CD4-positive, alpha-beta memory T cell (primary cell): Measurements from ENCODE around the gene ARAP2. TPM values are rescaled to one million over a fixed set of nuclear protein-coding genes. Genes with fewer than 3 reads are reported as not detected.

Source experiments
- CTCF ChIA-PET: fragments of 350-600 bp; sonication (Branson Sonifier 250); formaldehyde crosslinking; loops from one replicate; lab custom pipeline; 2021; ENCODE audit warnings: inconsistent platforms; ENCODE audit not compliant: partially characterized antibody; lab: Charles Lee
- POLR2A ChIA-PET: fragments of 350-600 bp; sonication (Branson Sonifier 250); formaldehyde crosslinking; loops from one replicate; lab custom pipeline; 2021; ENCODE audit not compliant: partially characterized antibody; lab: Charles Lee
- DNase-seq, 5 donors: peaks; one replicate each; pipeline versions ENCODE4 v3.0.0 to v3.0.0-alpha.2; 2020 to 2022; ENCODE audit warnings: mixed read lengths in 1 of 5
- H3K27ac ChIP-seq: one replicate; pipeline ENCODE4 v1.7.0; 2013; ENCODE audit warnings: low read depth, low read length
- H3K27me3 ChIP-seq: 2 replicates; pipeline ENCODE4 v1.7.0; 2013; ENCODE audit warnings: mild to moderate bottlenecking, low read length, moderate library complexity; ENCODE audit not compliant: insufficient read depth
- H3K36me3 ChIP-seq: 2 replicates; pipeline ENCODE4 v1.7.0; 2013; ENCODE audit warnings: mild to moderate bottlenecking, low read length, moderate library complexity; ENCODE audit not compliant: insufficient read depth
- H3K4me1 ChIP-seq: 2 replicates; pipeline ENCODE4 v1.7.0; 2013; ENCODE audit warnings: mild to moderate bottlenecking, low read length, moderate library complexity; ENCODE audit not compliant: insufficient read depth
- H3K4me3 ChIP-seq, 2 donors: one replicate each; pipeline ENCODE4 v1.7.0; 2013; ENCODE audit warnings: low read length in 2 of 2, mild to moderate bottlenecking in 1 of 2
- H3K9me3 ChIP-seq, 2 donors: one replicate each; pipeline ENCODE4 v1.7.0; 2013; ENCODE audit warnings: low read length in 2 of 2, control low read depth in 1 of 2; ENCODE audit not compliant: control insufficient read depth in 1 of 2
- H3K27ac Mint-ChIP-seq, 7 donors: one replicate each; pipeline ENCODE4 v1.8.0; 2020 to 2021; ENCODE audit warnings: mixed read lengths in 7 of 7, mild to moderate bottlenecking in 6 of 7, inconsistent platforms in 3 of 7, moderate library complexity in 3 of 7
- H3K27me3 Mint-ChIP-seq, 2 donors: one replicate each; pipeline ENCODE4 v1.8.0; 2020 to 2021; ENCODE audit warnings: mixed read lengths in 2 of 2
- H3K36me3 Mint-ChIP-seq, 2 donors: one replicate each; pipeline ENCODE4 v1.8.0; 2020 to 2021; ENCODE audit warnings: mixed read lengths in 2 of 2, inconsistent platforms in 1 of 2, mild to moderate bottlenecking in 1 of 2
- H3K4me1 Mint-ChIP-seq, 4 donors: one replicate each; pipeline ENCODE4 v1.8.0; 2020 to 2021; ENCODE audit warnings: mixed read lengths in 4 of 4, mild to moderate bottlenecking in 1 of 4
- H3K4me3 Mint-ChIP-seq, 8 donors: one replicate each; pipeline ENCODE4 v1.8.0; 2020 to 2021; ENCODE audit warnings: mixed read lengths in 8 of 8, mild to moderate bottlenecking in 7 of 8, moderate library complexity in 6 of 8, inconsistent platforms in 3 of 8
- H3K9me3 Mint-ChIP-seq, 8 donors: one replicate each; pipeline ENCODE4 v1.8.0; 2020 to 2021; ENCODE audit warnings: mixed read lengths in 8 of 8, mild to moderate bottlenecking in 5 of 8, inconsistent platforms in 3 of 8, moderate library complexity in 1 of 8
- intact Hi-C: fragments of 100-400 bp; cut with micrococcal nuclease; formaldehyde crosslinking; loops from one replicate; pipeline ENCODE4 v1.15.1; 2023
- polyA plus RNA-seq, 2 donors: library from polyadenylated mRNA; unstranded; fragments of 300-500 nt; fragmentation: Illumina TruSeq; gene quantifications; one replicate each; pipeline ENCODE4 v1.2.3, GENCODE V29; 2021
- total RNA-seq, 2 experiments: library from RNA; stranded (reverse); gene quantifications; one replicate each; pipeline ENCODE4 v1.2.3, GENCODE V29; 2021

Gene ARAP2
- total and polyA plus RNA-seq, 4 experiments from 2014 or later, result 19.7 to 97.4 (median 59.3) TPM

DNA sequence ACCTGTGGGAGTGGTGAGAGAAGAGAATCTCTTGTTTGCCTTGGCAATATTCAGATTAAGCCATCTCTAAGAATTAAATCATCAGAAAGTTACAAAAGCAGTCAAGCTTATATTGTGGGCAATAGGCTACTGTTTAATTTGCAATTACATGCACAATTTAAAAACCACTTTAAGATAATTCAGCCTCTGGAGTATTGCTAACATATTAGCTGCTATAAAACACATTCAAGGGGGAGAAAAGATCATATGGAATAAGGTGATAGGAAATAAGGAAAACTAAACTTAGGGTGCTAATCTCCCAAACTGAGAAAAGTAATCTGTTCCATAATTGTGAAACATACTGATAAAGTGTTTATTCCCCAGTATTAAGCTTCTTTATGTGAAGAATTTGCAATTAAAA, 103.9 kb downstream of the ARAP2 start:
- CTCF ChIA-PET, result interaction anchor here (0.8 kb wide), 1 partner anchor 259 kb away, joined by 3 read pairs; no protein-coding TSS in a partner anchor
- no peak for DNase-seq
- H3K36me3 ChIP-seq, result no peaks in the 10 kb centered on the region
- POLR2A ChIA-PET, result no interaction called here
- Mint-ChIP-seq H3K36me3 (peaks cover 28 to 41% of the 10 kb centered on the region in 2 donors), H3K9me3 (peaks cover 0 to 1% (median 0%) of the 10 kb centered on the region in 8 donors), H3K27me3 (no peaks in the 10 kb centered on the region), H3K27ac (no peak overlapping the region), H3K4me3 (no peak overlapping the region), H3K4me1 (peaks cover 10 to 25% (median 18%) of the 10 kb centered on the region in 4 donors)
- H3K27me3 ChIP-seq, result no peaks in the 10 kb centered on the region
- H3K4me3 ChIP-seq, result no peak overlapping the region
- intact Hi-C loops, result no loop called here
- peaks cover 6% of the 10 kb centered on the region for H3K4me1 ChIP-seq
- H3K9me3 ChIP-seq, result no peaks in the 10 kb centered on the region
- no peak overlapping the region for H3K27ac ChIP-seq

DNA sequence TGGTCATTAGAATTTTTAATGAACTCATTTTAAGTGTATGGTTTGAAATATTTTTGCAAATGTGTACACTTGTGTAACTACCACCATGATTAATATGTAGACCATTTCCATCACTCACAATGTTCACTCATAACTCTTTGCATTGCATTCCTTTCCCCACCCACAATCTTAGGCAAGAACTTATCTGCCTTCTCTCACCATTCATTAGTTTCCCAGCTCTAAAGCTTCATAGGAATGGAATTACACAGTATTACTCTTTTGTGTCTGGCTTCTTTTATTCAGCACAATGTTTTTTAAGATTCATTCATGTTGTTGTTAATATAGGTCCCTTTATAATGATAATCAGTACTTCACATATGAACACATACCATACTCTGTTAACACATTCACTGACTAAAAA, 106.1 kb downstream of the ARAP2 start:
- H3K4me3 Mint-ChIP-seq, result no peak overlapping the region
- Histone ChIP-seq H3K36me3 (no peaks in the 10 kb centered on the region), H3K27me3 (no peaks in the 10 kb centered on the region), H3K4me3 (no peak overlapping the region), H3K9me3 (no peaks in the 10 kb centered on the region), H3K27ac (no peak overlapping the region), H3K4me1 (peaks cover 6% of the 10 kb centered on the region)
- H3K27me3 Mint-ChIP-seq, result no peaks in the 10 kb centered on the region
- ChIA-PET POLR2A (no interaction called here), CTCF (no interaction called here)
- no peak overlapping the region for H3K27ac Mint-ChIP-seq
- intact Hi-C loops, result no loop called here
- peaks cover 13 to 29% of the 10 kb centered on the region in 2 donors for H3K36me3 Mint-ChIP-seq
- DNase-seq, result no peak
- peaks cover 10 to 24% (median 18%) of the 10 kb centered on the region in 4 donors for H3K4me1 Mint-ChIP-seq
- H3K9me3 Mint-ChIP-seq, result no peaks in the 10 kb centered on the region

DNA sequence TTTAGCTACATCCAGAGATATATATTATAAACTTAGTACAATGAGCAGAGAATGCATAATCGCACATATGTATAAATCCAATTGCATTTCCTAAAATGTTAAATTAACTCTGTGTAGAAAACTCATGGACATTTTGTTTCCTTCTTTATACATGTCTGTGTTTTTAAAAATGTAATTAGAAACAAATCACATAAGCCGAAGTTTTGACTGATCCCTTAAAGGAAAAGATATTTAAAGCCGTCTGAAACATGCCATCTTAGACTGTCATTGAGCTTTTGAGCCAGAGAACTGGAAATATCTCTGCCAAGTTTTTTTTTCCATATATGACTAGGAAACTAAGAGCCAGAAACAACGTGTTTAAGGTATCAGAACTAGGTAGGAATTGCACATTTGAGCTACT, 107.0 kb downstream of the ARAP2 start:
- Histone ChIP-seq H3K4me1 (peaks cover 4% of the 10 kb centered on the region), H3K36me3 (no peaks in the 10 kb centered on the region), H3K9me3 (no peaks in the 10 kb centered on the region), H3K27me3 (no peaks in the 10 kb centered on the region), H3K27ac (no peak overlapping the region), H3K4me3 (no peak overlapping the region)
- no peak for DNase-seq
- no peaks in the 10 kb centered on the region for H3K9me3 Mint-ChIP-seq
- H3K27me3 Mint-ChIP-seq, result no peaks in the 10 kb centered on the region
- POLR2A ChIA-PET, result no interaction called here
- CTCF ChIA-PET, result no interaction called here
- intact Hi-C loops, result no loop called here
- peaks cover 8 to 17% (median 12%) of the 10 kb centered on the region in 4 donors for H3K4me1 Mint-ChIP-seq
- H3K4me3 Mint-ChIP-seq, result no peak overlapping the region
- no peak overlapping the region for H3K27ac Mint-ChIP-seq
- peaks cover 8 to 25% of the 10 kb centered on the region in 2 donors for H3K36me3 Mint-ChIP-seq

DNA sequence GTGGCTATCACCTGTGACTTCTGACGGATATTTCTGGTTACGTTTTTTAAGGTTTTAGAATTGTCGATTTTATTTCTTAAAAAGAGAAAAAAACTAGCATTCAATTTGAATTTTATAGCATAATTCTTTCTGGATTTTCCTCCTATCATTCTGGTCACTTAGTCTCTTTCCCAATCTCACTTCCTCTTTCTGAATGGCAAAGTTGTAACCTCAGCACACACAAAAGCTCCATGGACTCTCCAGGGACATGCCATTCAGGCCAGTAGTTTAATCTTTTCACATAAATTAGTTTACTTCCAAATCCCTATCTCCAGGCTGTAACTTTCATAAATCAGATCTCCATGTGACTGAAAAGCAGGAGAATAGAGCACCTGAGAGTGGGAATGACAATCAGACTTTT, 110.7 kb downstream of the ARAP2 start:
- Histone ChIP-seq H3K27ac (no peak overlapping the region), H3K36me3 (no peaks in the 10 kb centered on the region), H3K4me3 (no peak overlapping the region), H3K4me1 (no peaks in the 10 kb centered on the region), H3K27me3 (no peaks in the 10 kb centered on the region), H3K9me3 (no peaks in the 10 kb centered on the region)
- Mint-ChIP-seq H3K4me3 (no peak overlapping the region), H3K27ac (no peak overlapping the region), H3K36me3 (peaks cover 21 to 38% of the 10 kb centered on the region in 2 donors), H3K9me3 (no peaks in the 10 kb centered on the region), H3K4me1 (peaks cover 0 to 17% (median 3%) of the 10 kb centered on the region in 4 donors), H3K27me3 (no peaks in the 10 kb centered on the region)
- DNase-seq, result no peak
- CTCF ChIA-PET, result no interaction called here
- POLR2A ChIA-PET, result no interaction called here
- intact Hi-C loops, result no loop called here

DNA sequence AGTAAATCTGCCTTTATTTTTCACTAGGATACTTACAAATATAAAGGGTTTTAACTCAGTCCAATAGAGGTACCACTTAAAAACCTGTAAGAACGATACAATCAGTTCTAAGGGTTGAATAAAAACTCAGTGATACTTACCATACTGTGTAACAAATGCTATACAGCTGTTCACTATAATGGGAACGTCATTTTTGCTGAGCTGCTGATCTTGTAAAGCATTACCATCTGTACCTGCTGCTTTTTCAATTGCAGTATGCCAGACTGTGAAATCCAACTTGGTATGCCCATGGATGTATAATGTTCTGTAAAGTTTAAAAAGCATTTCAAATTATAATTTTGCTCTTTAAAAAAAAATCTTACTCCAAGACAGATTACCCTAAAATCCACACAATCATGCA, 111.2 kb downstream of the ARAP2 start:
- no peak for DNase-seq
- H3K36me3 Mint-ChIP-seq, result peaks cover 17 to 37% of the 10 kb centered on the region in 2 donors
- intact Hi-C loops, result no loop called here
- Histone ChIP-seq H3K9me3 (no peaks in the 10 kb centered on the region), H3K4me1 (no peaks in the 10 kb centered on the region), H3K27me3 (no peaks in the 10 kb centered on the region), H3K4me3 (no peak overlapping the region), H3K36me3 (no peaks in the 10 kb centered on the region), H3K27ac (no peak overlapping the region)
- H3K27ac Mint-ChIP-seq, result no peak overlapping the region
- H3K27me3 Mint-ChIP-seq, result no peaks in the 10 kb centered on the region
- H3K4me3 Mint-ChIP-seq, result no peak overlapping the region
- POLR2A ChIA-PET, result interaction anchor here (0.7 kb wide), 1 partner anchor 110 kb away, joined by 4 read pairs; no protein-coding TSS in a partner anchor
- H3K4me1 Mint-ChIP-seq, result peaks cover 0 to 14% (median 2%) of the 10 kb centered on the region in 4 donors
- H3K9me3 Mint-ChIP-seq, result no peaks in the 10 kb centered on the region
- CTCF ChIA-PET, result no interaction called here

DNA sequence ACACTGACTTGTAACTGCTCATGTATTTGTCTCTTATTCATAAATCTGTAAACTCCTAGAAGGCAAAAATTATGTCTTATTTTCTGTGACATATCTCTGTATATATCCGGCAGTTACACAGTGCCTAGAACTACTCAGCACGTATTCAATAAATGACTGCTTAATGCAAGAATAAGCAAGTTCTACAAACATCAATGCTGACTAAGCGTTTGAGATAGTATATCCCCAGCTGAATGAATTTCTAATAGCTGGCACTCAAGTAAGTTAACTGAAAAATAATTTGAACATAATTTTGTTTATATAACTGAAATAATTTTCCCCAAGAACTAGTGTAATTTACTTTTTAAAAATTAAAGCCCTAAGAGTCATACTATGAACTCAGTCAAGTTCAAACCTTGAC, 113.7 kb downstream of the ARAP2 start:
- intact Hi-C loops, result no loop called here
- CTCF ChIA-PET, result no interaction called here
- POLR2A ChIA-PET, result no interaction called here

DNA sequence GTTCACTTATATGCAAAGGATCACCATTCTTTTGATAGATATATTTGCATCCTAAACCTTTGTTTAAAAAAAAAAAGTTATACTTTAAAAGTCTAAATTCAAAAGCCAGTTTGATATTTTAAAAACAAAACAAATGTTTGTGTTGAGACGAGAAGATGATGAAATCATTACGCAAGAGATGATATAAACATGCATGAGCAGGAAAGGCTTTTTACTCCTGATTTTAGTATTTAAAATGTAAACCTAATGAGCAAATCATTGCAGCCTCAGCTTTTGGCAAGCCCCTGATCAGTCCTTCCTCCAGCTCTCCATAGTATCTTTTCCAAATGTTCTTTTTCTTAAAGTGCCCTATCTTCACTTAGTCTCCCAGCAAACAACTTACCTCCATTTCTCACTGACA, 115.6 kb downstream of the ARAP2 start:
- Histone ChIP-seq H3K27me3 (no peaks in the 10 kb centered on the region), H3K27ac (no peak overlapping the region), H3K4me1 (no peaks in the 10 kb centered on the region), H3K36me3 (peaks cover 11% of the 10 kb centered on the region), H3K9me3 (no peaks in the 10 kb centered on the region), H3K4me3 (no peak overlapping the region)
- ChIA-PET CTCF (interaction anchor here (1.5 to 1.6 kb wide), 2 partner anchors 23 to 271 kb away, joined by 3 to 5 read pairs; no protein-coding TSS in a partner anchor), POLR2A (no interaction called here)
- peaks cover 33 to 54% of the 10 kb centered on the region in 2 donors for H3K36me3 Mint-ChIP-seq
- H3K4me3 Mint-ChIP-seq, result no peak overlapping the region
- H3K9me3 Mint-ChIP-seq, result no peaks in the 10 kb centered on the region
- H3K27ac Mint-ChIP-seq, result peak overlapping the region in 3 of 7 donors; percentile 2 to 38 (median 16)
- peaks cover 0 to 12% (median 2%) of the 10 kb centered on the region in 4 donors for H3K4me1 Mint-ChIP-seq
- DNase-seq, result no peak
- intact Hi-C loops, result no loop called here
- no peaks in the 10 kb centered on the region for H3K27me3 Mint-ChIP-seq

More for the DNA sequence above, 113.7 kb downstream of the ARAP2 start:
- Mint-ChIP-seq H3K4me3 (no peak overlapping the region), H3K9me3 (no peaks in the 10 kb centered on the region), H3K27me3 (no peaks in the 10 kb centered on the region), H3K27ac (no peak overlapping the region), H3K36me3 (peaks cover 17 to 37% of the 10 kb centered on the region in 2 donors), H3K4me1 (peaks cover 0 to 10% (median 1%) of the 10 kb centered on the region in 4 donors)
- no peaks in the 10 kb centered on the region for H3K4me1 ChIP-seq
- peaks cover 4% of the 10 kb centered on the region for H3K36me3 ChIP-seq
- H3K9me3 ChIP-seq, result no peaks in the 10 kb centered on the region
- H3K4me3 ChIP-seq, result no peak overlapping the region
- no peaks in the 10 kb centered on the region for H3K27me3 ChIP-seq
- no peak for DNase-seq
- no peak overlapping the region for H3K27ac ChIP-seq
